ENCODE data around the gene IGF2R.

GRCh38 chr6:160063771-160064413, 95.0 kb downstream of the IGF2R start:
- TF ChIP-seq CTCF (IDR thresholded peaks at IDR 0.05; ENCODE audit: low read depth, low read length, poor library complexity, severe bottlenecking) (no peak), EZH2phosphoT487 (IDR thresholded peaks at IDR 0.05; ENCODE audit: borderline replicate concordance, low read length) (no peak)
